GM21737 (cell line): ENCODE results near the gene KLK6.

Experiments used
- ATAC-seq: cut with Tn5 transposase; IDR thresholded peaks from one replicate; pipeline ENCODE4 v1.9.1; 2021; ENCODE audit warnings: mild to moderate bottlenecking, moderate library complexity; ENCODE audit not compliant: unreplicated experiment

KLK6 gene

DNA sequence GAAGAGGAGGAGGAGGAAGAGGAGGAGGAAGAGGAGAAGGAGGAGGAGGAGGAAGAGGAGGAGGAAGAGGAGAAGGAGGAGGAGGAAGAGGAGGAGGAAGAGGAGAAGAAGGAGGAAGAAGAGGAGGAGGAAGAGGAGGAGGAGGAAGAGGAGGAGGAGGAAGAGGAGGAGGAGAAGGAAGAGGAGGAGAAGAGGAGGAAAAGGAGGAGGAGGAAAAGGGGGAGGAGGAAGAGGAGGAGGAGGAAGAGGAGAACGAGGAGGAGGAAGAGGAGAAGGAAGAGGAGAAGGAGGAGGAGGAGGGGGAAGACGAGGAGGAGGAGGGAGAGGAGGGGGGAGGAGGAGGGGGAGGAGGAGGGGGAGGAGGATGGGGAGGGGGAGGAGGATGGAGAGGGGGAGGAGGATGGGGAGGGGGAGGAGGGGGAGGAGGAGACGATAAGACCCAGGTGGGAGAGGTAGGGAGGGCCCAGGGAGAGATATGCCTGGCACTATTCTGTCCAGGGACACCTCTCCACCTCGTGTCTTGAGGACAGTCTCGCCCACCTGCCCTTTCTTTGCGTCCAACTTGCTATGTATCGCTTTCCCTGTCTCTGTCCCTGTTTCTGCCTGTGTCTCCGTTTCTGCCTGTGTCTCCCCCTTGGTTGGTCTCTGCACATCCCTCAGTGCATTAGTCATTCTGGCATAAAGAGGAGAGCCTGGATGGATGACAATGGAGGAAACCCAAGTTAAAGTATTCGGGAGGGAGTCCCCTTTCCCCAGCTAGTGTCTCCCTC is 9.5 kb downstream of the KLK6 start:
- no peak for ATAC-seq

GRCh38 chr19:50957587-50957986 is 11.8 kb downstream of the KLK6 start:
- no peak for ATAC-seq

DNA sequence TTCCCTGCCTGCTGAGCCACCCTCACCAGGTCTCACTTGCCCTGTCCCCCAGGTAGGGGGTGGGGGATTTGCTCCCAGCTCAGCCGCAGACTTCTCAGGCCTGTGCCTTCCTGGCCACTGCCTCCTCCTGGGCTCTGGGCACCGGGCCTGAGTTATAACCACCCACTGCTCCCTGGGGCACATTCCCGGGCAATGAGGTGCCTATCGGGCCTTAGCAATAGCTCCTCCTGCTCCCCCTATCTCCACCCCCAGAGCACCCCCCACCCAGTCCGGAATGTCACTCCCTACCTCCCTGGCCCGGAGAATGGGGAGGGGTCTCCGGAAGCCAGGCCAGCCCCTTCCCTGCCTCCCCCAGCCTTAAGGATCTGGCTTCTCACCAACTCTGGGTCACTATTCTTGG is 16.5 kb downstream of the KLK6 start, which contains the start of gene KLK5:
Gene KLK5 (minus strand): TSS at position 129 of the 400 bp plus-strand sequence. CDS start 381 bp downstream, outside the sequence.
- no peak for ATAC-seq

DNA sequence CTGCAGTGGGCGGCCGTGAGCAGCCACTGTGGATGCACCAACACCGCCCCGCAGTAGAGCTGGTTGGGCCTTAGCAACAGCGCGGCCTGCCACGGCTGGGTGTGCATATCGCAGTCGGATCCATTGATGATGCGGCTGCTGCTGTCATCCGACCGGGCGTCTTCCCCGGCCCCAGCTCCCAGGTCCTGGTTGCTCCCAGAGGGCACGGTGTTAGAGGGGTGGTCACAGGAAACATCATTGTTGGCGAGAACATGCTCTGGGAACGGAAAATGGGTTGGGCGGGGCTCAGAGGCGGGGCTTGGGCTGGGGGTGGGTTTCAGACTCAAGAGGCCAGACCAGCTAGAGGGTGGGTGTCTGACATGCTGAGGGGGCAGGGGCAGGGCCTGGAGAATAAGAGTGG is 19.5 kb downstream of the KLK6 start:
- ATAC-seq: no peak

DNA sequence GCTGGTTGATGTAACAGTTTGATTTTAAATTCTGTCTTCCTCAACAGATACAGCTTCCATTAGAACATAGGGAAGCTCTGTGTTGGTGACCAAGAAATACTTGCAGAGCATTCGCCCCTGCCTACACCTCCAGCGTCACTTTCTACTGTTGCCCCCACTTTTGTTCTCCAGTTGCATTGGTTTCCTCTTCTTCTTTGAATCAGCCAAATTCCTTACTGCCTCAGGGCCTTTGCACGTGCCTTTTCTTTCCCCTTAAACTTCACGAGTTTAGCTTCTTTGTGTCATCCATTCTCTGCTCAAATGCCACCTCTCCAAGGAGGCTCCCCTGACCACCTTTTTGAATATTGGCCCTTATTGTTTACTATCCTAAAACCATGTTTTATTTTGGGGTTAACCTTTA is 22.3 kb downstream of the KLK6 start:
- no peak for ATAC-seq

GRCh38 chr19:50944795-50945194 is 24.6 kb downstream of the KLK6 start:
- no peak for ATAC-seq

GRCh38 chr19:50943074-50943828 is 26.1 kb downstream of the KLK6 start:
- no peak for ATAC-seq

DNA sequence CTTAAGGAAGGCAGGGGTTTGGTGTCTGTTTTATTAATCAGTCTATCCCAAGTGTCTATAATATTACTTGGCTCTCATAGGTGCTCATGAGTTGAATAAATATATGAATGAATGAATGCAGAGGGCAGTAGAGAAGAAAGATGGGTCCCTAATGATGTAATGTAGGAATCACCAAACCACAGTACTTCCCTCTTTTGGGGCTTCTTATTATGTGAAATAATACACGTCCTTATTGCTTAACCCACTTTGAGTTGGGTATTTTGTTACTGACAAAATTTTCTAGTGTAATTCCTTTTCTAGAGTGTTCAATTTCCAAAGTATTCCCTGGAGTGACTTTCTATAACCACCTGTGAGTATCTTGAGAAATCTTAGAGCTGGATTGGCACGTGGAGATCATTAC is 29.8 kb downstream of the KLK6 start:
- no peak for ATAC-seq

DNA sequence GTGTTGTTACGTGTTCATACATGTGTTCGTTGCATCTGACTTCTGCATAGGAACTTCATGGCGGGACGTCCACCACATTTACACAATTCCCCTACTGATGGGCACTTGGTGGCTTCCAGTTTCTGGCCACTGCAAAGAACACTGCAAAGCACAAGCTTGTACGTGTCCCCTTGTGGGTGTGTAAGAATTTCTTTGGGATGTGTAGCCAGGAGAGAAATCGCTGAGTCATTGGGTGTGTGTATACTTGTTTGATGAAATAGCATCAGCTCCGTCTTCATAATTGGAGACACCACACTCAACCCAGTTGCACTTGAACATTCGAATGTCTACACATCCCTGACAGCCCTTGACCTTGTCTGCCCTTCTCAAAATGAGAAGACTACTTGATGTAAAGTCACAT is 35.8 kb downstream of the KLK6 start:
- no peak for ATAC-seq

GRCh38 chr19:50932690-50933083 is 36.7 kb downstream of the KLK6 start:
- no peak for ATAC-seq

DNA sequence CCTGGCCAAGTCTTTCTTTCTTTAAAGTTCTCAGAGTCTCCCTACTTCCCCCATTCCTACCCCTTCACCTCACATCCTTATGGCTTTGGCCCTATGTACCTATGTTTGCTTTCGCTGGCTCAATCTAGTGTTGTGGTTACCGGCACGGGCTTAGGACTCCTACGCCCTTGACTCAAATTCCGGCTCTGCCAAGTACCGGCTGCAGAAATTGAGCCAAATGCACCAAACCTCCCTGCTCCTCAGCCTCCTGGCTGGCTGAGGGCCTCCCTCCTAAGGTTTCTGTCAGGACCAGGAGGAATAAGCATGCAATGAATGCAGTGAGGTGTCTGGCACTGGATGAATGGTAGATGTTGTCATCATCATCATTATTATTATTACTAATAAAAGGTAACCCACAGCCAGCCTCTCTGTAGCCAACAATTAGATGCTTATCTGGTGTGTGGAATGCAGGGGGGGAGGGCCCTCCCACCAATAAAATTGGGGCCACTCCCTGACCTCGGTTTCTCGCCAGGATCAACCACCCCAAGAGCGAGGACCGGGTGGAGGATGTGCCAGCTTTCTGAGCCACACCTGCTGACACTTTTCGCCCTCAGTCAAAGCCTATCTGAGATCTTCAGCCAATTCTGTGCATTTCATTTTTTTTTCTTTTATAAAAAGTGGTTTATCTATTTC is 37.2 kb downstream of the KLK6 start:
- ATAC-seq: no peak

GRCh38 chr19:50931023-50931422 is 38.4 kb downstream of the KLK6 start:
- no peak for ATAC-seq

- no peak for ATAC-seq
Measured at GRCh38 chr19:50928831-50929230, 40.6 kb downstream of the KLK6 start.

DNA sequence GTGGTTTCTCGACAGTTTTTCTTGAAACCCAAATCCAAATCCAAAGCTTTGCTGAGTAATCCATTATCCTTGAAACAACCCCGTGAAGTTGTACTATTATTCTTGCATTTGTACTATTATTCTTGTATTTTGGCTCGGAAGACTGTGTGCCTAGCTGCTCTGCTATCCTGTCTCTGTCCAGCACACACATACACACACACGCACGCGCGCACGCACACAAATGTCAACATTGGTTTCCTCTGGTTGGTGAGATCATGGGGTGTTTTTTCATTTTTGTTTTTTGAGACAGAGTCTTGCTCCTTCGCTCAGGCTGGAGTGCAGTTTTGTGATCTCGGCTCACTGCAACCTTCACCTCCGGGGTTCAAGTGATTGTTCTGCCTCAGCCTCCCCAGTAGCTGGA is 43.2 kb downstream of the KLK6 start:
- ATAC-seq: no peak

DNA sequence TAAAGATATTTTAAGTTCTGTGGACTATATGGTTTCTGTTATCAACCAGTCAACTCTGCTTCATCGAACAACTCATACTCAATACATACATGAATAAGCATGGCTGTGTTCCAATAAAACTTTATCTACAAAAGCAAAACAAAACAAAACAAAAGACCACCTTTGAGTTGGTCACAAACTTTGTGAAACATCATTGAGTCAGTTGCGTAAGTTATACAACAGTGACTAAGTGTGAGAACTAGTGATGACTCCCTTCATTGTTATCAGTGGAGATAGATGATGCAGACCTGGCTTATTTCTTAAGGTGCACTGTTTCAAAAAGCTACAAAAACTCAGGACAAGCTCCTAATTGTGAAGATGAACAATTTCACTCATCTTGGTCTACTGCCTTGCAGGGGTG is 43.7 kb downstream of the KLK6 start:
- no peak for ATAC-seq

DNA sequence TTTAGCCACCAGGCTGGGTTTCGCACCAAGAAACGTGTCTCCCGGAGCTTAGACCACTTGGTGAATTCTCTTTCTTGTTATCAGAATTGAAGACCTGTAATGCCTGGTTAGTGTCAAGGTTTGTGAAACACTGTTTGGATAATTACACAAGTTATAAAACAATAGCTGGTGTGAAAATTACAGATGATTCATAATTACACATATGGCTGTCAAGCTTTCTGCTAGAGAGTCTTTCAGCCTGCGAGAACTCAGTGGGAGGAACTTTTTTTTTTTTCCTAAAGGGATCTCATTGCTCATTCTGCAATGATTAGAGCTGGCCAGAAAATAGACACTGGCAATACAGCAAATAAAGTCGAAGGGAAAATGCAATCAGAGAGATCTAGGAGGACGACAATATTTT is 44.8 kb downstream of the KLK6 start:
- no peak for ATAC-seq

- peak; percentile 83 for ATAC-seq
Measured at GRCh38 chr19:50922317-50922853, 47.0 kb downstream of the KLK6 start.

GRCh38 chr19:50921426-50922316 is 47.7 kb downstream of the KLK6 start:
- ATAC-seq: no peak

- no peak for ATAC-seq
Measured at GRCh38 chr19:50916069-50916468, 53.3 kb downstream of the KLK6 start.
